ENCODE results near the gene PXMP4.

The PXMP4 gene

DNA sequence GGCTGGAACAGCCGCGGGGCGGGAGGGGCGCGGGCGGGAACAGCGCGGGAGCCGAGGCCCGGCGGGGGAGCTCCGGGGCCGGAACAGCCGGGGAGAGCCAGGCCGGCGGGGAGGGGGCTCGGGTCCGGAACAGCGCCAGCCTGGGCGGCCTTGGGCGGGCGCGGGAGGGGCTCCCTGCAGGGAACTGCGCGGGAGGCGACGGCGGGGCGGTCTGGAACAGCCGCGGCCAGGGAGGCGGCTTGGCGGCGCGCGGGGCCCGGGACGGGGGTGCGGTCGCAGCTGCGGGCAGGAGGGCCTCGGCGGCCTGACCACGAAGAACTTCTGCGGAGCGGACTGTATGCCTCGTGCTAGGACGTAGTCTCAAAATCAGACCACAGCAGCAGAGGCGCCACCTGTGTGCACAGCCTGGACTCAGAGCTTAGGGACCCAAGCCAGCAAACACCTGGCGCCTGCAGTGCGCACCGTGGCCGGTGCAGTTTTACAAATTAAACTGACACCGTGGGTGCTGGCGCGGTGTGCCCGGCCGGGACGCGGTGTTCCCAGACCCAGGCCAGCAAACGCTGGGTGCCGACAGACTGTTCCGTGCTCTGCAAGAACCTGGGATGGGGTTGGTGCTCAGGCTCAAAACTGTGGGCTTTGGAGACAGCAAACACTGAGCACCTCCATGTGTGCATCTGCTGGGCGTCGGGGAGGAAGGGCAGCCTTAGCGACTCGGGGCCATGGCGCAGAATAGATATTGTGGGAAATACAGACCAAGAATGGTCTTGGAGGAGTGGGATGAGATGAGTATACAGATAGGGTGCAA lies 12.3 kb upstream of the PXMP4 start (continued):
- TF ChIP-seq SP2 (tag by site-specific recombination; IDR thresholded peaks at IDR 0.05), result 0 out of 2 replicates have a peak, but pooled peaks have one; percentile 10
- TF ChIP-seq ZFP69B (tag by site-specific recombination; IDR thresholded peaks at IDR 0.05), result no peak
- no peak for TF ChIP-seq EGR2 (tag by site-specific recombination; IDR thresholded peaks at IDR 0.05; ENCODE audit: low read depth)
- TF ChIP-seq KLF1 (tag by site-specific recombination; IDR thresholded peaks at IDR 0.05), result no peak
- peak; percentile 95 for TF ChIP-seq ZNF341 (tag by site-specific recombination; IDR thresholded peaks at IDR 0.05; ENCODE audit: low read depth)
- no peak for TF ChIP-seq ZNF555 (tag by site-specific recombination; conservative IDR thresholded peaks at IDR 0.05)
- TF ChIP-seq ZNF530 (tag by site-specific recombination; IDR thresholded peaks at IDR 0.05; ENCODE audit: low read depth), result no peak
- TF ChIP-seq ZNF221 (tag by site-specific recombination; IDR thresholded peaks at IDR 0.05; ENCODE audit: borderline replicate concordance), result no peak
- TF ChIP-seq, protein P1, sequence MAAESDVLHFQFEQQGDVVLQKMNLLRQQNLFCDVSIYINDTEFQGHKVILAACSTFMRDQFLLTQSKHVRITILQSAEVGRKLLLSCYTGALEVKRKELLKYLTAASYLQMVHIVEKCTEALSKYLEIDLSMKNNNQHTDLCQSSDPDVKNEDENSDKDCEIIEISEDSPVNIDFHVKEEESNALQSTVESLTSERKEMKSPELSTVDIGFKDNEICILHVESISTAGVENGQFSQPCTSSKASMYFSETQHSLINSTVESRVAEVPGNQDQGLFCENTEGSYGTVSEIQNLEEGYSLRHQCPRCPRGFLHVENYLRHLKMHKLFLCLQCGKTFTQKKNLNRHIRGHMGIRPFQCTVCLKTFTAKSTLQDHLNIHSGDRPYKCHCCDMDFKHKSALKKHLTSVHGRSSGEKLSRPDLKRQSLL (tag by site-specific recombination; IDR thresholded peaks at IDR 0.05), result 0 out of 2 replicates have a peak, but pooled peaks have one; percentile 48
- no peak for TF ChIP-seq ZNF10 (tag by site-specific recombination; IDR thresholded peaks at IDR 0.05)
- TF ChIP-seq, protein P2, sequence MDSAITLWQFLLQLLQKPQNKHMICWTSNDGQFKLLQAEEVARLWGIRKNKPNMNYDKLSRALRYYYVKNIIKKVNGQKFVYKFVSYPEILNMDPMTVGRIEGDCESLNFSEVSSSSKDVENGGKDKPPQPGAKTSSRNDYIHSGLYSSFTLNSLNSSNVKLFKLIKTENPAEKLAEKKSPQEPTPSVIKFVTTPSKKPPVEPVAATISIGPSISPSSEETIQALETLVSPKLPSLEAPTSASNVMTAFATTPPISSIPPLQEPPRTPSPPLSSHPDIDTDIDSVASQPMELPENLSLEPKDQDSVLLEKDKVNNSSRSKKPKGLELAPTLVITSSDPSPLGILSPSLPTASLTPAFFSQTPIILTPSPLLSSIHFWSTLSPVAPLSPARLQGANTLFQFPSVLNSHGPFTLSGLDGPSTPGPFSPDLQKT (IDR thresholded peaks at IDR 0.05; ENCODE audit: borderline replicate concordance, low read depth, low read length), result no peak
- TF ChIP-seq, protein P3, sequence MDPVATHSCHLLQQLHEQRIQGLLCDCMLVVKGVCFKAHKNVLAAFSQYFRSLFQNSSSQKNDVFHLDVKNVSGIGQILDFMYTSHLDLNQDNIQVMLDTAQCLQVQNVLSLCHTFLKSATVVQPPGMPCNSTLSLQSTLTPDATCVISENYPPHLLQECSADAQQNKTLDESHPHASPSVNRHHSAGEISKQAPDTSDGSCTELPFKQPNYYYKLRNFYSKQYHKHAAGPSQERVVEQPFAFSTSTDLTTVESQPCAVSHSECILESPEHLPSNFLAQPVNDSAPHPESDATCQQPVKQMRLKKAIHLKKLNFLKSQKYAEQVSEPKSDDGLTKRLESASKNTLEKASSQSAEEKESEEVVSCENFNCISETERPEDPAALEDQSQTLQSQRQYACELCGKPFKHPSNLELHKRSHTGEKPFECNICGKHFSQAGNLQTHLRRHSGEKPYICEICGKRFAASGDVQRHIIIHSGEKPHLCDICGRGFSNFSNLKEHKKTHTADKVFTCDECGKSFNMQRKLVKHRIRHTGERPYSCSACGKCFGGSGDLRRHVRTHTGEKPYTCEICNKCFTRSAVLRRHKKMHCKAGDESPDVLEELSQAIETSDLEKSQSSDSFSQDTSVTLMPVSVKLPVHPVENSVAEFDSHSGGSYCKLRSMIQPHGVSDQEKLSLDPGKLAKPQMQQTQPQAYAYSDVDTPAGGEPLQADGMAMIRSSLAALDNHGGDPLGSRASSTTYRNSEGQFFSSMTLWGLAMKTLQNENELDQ (tag by site-specific recombination; IDR thresholded peaks at IDR 0.05; ENCODE audit: low read depth), result no peak
- no peak for TF ChIP-seq ZFP41 (tag by site-specific recombination; IDR thresholded peaks at IDR 0.05; ENCODE audit: borderline replicate concordance)
- no peak for TF ChIP-seq ZBTB1 (tag by site-specific recombination; IDR thresholded peaks at IDR 0.05)
- TF ChIP-seq IKZF3 (tag by site-specific recombination; IDR thresholded peaks at IDR 0.05), result peak; percentile 86
- no peak for TF ChIP-seq REPIN1 (tag by site-specific recombination; IDR thresholded peaks at IDR 0.05; ENCODE audit: low read depth)
- TF ChIP-seq ZNF211 (tag by site-specific recombination; IDR thresholded peaks at IDR 0.05; ENCODE audit: low read depth), result no peak
- peak; percentile 38; the same call in 1 of the 2 replicates for TF ChIP-seq KLF9 (tag by site-specific recombination; IDR thresholded peaks at IDR 0.05; ENCODE audit: low read depth)
- TF ChIP-seq PRDM1 (tag by site-specific recombination; IDR thresholded peaks at IDR 0.05), result no peak
- TF ChIP-seq, protein P4, sequence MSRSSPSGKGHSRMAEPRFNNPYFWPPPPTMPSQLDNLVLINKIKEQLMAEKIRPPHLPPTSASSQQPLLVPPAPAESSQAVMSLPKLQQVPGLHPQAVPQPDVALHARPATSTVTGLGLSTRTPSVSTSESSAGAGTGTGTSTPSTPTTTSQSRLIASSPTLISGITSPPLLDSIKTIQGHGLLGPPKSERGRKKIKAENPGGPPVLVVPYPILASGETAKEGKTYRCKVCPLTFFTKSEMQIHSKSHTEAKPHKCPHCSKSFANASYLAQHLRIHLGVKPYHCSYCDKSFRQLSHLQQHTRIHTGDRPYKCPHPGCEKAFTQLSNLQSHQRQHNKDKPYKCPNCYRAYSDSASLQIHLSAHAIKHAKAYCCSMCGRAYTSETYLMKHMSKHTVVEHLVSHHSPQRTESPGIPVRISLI (tag by site-specific recombination; IDR thresholded peaks at IDR 0.05), result no peak
- TF ChIP-seq ZBTB20 (tag by site-specific recombination; IDR thresholded peaks at IDR 0.05), result peak; percentile 65
- no peak for TF ChIP-seq ZNF423 (tag by site-specific recombination; IDR thresholded peaks at IDR 0.05)
- TF ChIP-seq SALL2 (tag by site-specific recombination; IDR thresholded peaks at IDR 0.05; ENCODE audit: borderline replicate concordance), result no peak
- TF ChIP-seq, protein P5, sequence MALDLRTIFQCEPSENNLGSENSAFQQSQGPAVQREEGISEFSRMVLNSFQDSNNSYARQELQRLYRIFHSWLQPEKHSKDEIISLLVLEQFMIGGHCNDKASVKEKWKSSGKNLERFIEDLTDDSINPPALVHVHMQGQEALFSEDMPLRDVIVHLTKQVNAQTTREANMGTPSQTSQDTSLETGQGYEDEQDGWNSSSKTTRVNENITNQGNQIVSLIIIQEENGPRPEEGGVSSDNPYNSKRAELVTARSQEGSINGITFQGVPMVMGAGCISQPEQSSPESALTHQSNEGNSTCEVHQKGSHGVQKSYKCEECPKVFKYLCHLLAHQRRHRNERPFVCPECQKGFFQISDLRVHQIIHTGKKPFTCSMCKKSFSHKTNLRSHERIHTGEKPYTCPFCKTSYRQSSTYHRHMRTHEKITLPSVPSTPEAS (tag by site-specific recombination; IDR thresholded peaks at IDR 0.05), result no peak
- TF ChIP-seq YY1 (tag by site-specific recombination; IDR thresholded peaks at IDR 0.05), result no peak
- TF ChIP-seq SCRT2 (tag by site-specific recombination; IDR thresholded peaks at IDR 0.05), result peak; percentile 88
- TF ChIP-seq ZNF155 (tag by site-specific recombination; IDR thresholded peaks at IDR 0.05), result no peak
- no peak for TF ChIP-seq ZNF544 (tag by site-specific recombination; IDR thresholded peaks at IDR 0.05)
- TF ChIP-seq ZNF391 (tag by site-specific recombination; IDR thresholded peaks at IDR 0.05; ENCODE audit: borderline replicate concordance, low read depth), result peak; percentile 50; the same call in 1 of the 2 replicates
- TF ChIP-seq ZNF660 (tag by site-specific recombination; IDR thresholded peaks at IDR 0.05), result no peak; the same call in 1 of the 2 replicates

All from HEK293 (cell line).